Measurements from ENCODE around the gene SND1. TPM values are rescaled to one million over a fixed set of nuclear protein-coding genes. Genes with fewer than 3 reads are reported as not detected.

SND1 gene
- total and polyA plus RNA-seq, 2 of the 4 experiments (the other 2 are of a cell fraction), result 154 to 294 TPM

GRCh38 chr7:128025819-128026218 is 373.8 kb downstream of the SND1 start:
- Histone ChIP-seq H3K79me1 (ENCODE audit: low read depth in 1 of 2, low read length in 2 of 2) (peaks cover 53 to 81% of the 10 kb centered on the region in 2 experiments), H3K4me1 (ENCODE audit: control insufficient read depth, insufficient read depth, low read length) (peaks cover 16% of the 10 kb centered on the region), H3K9me3 (ENCODE audit: control insufficient read depth, insufficient read depth, low read length) (no peaks in the 10 kb centered on the region), H4K8ac (ENCODE audit: low read depth in 2 of 2, low read length in 2 of 2) (no peak overlapping the region), H4K20me1 (ENCODE audit: insufficient read depth, low read length) (peaks cover 77% of the 10 kb centered on the region), H2BK20ac (ENCODE audit: low read depth, low read length) (no peak overlapping the region), H3K56ac (ENCODE audit: extremely low read depth, insufficient read depth, low read length) (no peak overlapping the region), H3K4me2 (ENCODE audit: low read depth, low read length) (no peak overlapping the region), H2BK120ac (ENCODE audit: low read depth, low read length) (no peak overlapping the region), H3K27me3 (ENCODE audit: control insufficient read depth, insufficient read depth, low read length) (no peaks in the 10 kb centered on the region), H2AFZ (replicated peaks; ENCODE audit: low read length, poor library complexity) (no peak overlapping the region), H3K36me3 (ENCODE audit: control insufficient read depth, insufficient read depth, low read length) (peaks cover 6% of the 10 kb centered on the region), H4K5ac (ENCODE audit: low read depth, low read length) (no peak overlapping the region), H2AK5ac (ENCODE audit: low read depth, low read length) (no peak overlapping the region), H3K27ac (ENCODE audit: insufficient read depth, low read length) (no peak overlapping the region), H3K4ac (ENCODE audit: low read depth, low read length) (no peak overlapping the region), H3K14ac (replicated peaks; ENCODE audit: low read depth, low read length) (no peak overlapping the region), H2AK9ac (replicated peaks; ENCODE audit: low read depth, low read length, poor library complexity) (no peak overlapping the region), H3K4me3 (ENCODE audit: insufficient read depth, low read depth, low read length) (no peak overlapping the region), H3K23ac (ENCODE audit: low read depth, low read length) (no peak overlapping the region), H2BK15ac (ENCODE audit: low read depth, low read length) (no peak overlapping the region), H3K9me1 (ENCODE audit: insufficient read depth, low read length) (peaks cover 35% of the 10 kb centered on the region), H2BK5ac (ENCODE audit: low read depth, low read length, poor library complexity, severe bottlenecking) (no peak overlapping the region), H3K18ac (ENCODE audit: low read depth, low read length) (no peak overlapping the region), H3K9ac (ENCODE audit: low read depth, low read length) (no peak overlapping the region), H4K91ac (ENCODE audit: insufficient read depth, low read depth, low read length) (no peak overlapping the region)
- dilution Hi-C loops (cut with HindIII; ENCODE audit: low sequenced_read_pairs, unreplicated experiment), result no loop called here
- no peak for ATAC-seq (ENCODE audit: low read depth)
- 100% methylated on average over 1 of the region's 2 CpGs; no CpG with 5 or more reads in 1 of the 2 experiments for WGBS, 2 experiments (ENCODE audit: extremely low coverage in 2 of 2, insufficient read length in 1 of 2)
- CTCF ChIA-PET, result interaction anchor here (0.6 to 1.2 kb wide), 2 partner anchors 9 to 162 kb away, joined by 3 to 4 read pairs; no protein-coding TSS in a partner anchor
- in situ Hi-C loops (cut with MboI; ENCODE audit: low sequenced_read_pairs), result no loop called here
- POLR2A ChIA-PET (ENCODE audit: unreplicated experiment), result no interaction called here
- TF ChIP-seq CTCF (conservative IDR thresholded peaks at IDR 0.05; ENCODE audit: low read depth, low read length), result no peak
- TF ChIP-seq SMC3 (IDR thresholded peaks at IDR 0.05; ENCODE audit: low read depth, low read length), result no peak
- TF ChIP-seq RCOR1 (IDR thresholded peaks at IDR 0.05; ENCODE audit: insufficient replicate concordance, low read length), result no peak
- no peak for TF ChIP-seq CEBPB (IDR thresholded peaks at IDR 0.05; ENCODE audit: low read depth, low read length)
- TF ChIP-seq BHLHE40 (IDR thresholded peaks at IDR 0.05; ENCODE audit: low read depth, low read length), result no peak
- TF ChIP-seq FOS (IDR thresholded peaks at IDR 0.05; ENCODE audit: low read depth, low read length), result no peak
- no peak for TF ChIP-seq CHD1 (IDR thresholded peaks at IDR 0.05; ENCODE audit: low read depth, low read length)
- no peak for TF ChIP-seq NFE2L2 (IDR thresholded peaks at IDR 0.05; ENCODE audit: low read depth, low read length)
- DNase-seq, result no peak
- BruUV-seq (replicated peaks), result no TSS peak
- intact Hi-C loops (cut with micrococcal nuclease), result no loop called here
